ENCODE measurements around the gene GFRA4.
A peak's percentile ranks its signal among the peaks of the same experiment; 100 is the strongest.

The GFRA4 gene

DNA sequence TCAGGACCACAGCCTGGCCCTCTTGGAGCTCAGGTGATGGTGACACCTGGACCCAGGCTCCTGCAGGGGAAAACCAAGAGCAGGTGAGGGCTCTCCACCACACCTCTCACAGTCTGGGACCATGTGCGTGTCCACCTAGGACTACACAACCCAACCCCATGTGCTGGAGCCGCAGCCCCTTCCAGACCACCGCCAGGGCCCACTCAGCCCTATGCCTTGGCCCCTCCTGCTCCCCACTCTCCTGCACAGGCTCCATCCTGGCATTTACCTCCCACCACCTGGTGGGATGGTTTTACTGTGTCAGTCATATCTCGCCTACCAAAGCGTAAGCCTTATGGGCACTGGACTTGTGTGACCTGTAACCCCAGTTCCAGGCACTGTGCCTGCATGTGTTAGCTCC lies 31.7 kb upstream of the GFRA4 start:
- no peak for DNase-seq (ENCODE audit: low spot score)

DNA sequence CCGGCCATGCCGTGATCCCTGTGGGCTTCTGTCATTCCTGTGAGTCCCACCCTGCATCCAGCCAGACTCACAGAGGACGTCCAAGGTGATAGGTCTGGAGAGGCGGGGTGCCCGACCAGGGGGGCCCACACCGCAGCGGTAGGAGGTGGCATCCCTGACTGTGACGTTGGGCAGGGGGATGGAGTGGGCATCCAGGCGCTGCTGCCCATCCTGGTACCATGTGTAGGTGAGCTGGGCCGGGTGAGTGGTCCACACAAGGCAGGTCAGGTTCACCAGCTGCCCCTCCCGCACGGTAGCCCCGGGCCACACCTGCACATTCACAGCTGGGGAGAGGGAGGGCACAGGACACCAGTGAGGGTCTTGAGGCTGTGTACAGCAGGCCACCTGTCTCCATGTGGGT lies 30.2 kb upstream of the GFRA4 start:
- no peak for DNase-seq (ENCODE audit: low spot score)

DNA sequence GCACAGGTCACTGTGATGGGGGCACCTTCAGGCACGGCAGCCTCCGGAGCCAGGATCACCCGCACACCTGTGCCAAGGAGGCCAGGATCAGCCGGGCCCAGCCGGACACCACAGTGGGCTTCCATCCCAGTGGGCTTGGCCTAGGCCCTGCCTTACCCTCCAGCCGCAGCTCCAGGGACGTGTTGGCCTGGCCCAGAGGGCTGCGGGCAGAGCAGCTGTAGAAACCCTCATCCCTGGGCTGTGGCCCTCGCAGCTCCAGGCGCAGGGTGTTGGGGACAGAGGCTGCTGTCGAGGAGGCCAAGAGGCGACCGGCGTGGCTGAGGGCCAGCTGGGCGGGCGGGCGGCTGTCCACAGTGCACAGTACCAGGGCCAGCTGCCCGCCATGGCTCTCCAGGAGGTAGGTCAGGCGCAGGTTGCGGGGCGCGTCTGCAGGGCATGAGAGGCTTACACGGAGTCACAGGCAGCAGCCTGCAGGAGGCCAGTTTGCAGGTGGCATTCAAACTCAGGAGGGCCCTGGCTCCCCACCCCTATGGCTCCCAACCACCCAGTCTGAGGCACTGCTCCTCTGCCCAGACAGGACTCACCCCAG lies 29.6 kb upstream of the GFRA4 start:
- DNase-seq (ENCODE audit: low spot score): no peak

DNA sequence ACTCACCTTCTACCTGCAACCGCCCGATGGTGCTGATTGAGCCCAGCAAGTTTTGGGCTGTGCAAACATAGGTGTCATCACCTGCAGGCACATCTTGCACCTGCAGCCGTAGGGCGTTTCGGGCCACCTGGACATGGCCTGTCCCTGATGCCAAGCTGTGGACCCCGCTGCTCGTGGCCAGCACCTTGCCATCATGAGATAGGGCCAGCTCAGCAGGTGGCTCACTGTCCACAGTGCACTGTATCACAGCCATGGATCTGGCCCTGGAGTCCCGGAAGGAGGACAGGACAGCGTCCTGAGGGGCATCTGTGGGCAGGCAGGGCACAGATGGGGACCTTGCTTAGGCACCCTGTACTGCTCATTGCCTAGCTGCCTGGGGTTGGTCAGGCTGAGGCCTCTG lies 28.7 kb upstream of the GFRA4 start:
- DNase-seq (ENCODE audit: low spot score): no peak

GRCh38 chr20:3691306-3691705 lies 28.1 kb upstream of the GFRA4 start:
- DNase-seq (ENCODE audit: low spot score): no peak

DNA sequence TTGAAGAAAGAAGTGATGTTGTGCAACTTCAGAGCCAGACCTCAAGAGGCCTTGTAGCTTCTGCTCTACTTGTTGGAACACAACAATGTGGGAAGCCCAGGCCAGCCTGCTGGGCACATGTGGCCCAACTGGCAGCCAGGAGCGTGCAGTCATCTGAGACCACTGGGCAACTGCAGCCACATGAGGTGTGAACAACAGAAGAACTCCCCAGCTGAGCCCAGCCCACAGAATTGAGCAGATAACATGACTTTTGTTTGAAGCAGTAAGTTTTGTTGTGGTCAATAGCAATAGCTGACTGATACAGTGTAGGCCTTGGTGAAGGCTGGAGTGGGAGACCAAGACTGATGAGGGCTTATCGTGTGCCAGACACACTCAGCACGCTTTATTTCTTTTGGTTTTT lies 27.2 kb upstream of the GFRA4 start:
- DNase-seq (ENCODE audit: low spot score): no peak

DNA sequence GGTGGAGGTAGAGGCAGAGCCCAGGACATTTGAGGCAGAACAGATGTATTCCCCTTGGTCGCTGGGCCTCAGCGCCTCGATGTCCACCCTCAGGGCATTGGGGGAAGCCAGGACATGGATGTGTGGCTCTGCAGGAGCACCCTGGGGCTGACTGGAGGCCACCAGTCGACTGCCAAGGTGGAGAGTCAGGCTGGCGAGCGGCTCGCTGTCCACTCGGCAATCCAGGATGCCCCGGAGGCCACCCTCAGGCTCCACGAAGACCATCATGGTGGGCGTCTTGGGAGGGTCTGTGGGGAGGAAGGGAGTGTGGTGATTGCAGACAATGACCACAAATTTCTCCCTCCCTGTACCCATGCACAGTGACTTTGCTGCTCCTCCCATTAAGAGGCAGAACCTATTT lies 26.8 kb upstream of the GFRA4 start:
- DNase-seq (ENCODE audit: low spot score): no peak

DNA sequence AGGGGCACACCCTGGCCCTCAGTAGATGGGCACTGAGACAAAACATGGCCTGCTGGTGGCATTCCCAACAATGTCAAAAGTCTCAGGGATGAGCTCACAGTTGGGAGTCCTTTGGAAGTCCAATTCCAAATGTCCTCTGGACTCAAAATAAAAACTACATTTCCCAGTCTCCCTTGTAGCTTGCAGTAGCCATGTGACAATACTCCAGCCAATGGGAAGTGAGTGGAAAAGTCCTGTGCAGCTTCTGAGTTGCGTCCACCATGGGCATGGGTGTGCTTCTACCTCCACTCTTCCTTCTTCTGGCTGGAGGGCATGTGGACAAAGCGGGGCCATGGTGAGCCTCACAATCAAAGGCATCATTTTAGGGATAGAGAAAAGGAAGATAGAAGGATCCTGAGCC lies 24.5 kb upstream of the GFRA4 start:
- peak; percentile 21 for DNase-seq (ENCODE audit: low spot score)

- DNase-seq (ENCODE audit: low spot score): peak; percentile 73
Observed at GRCh38 chr20:3686867-3687321, 23.7 kb upstream of the GFRA4 start.

- no peak for DNase-seq (ENCODE audit: low spot score)
Observed at GRCh38 chr20:3686421-3686820, 23.2 kb upstream of the GFRA4 start.

GRCh38 chr20:3685341-3685740 lies 22.1 kb upstream of the GFRA4 start:
- no peak for DNase-seq (ENCODE audit: low spot score)

GRCh38 chr20:3681931-3682781 lies 19.0 kb upstream of the GFRA4 start, which contains the start of gene ADAM33:
Gene ADAM33, minus strand, starts transcription at chr20:3682010. Its CDS starts 6 bp downstream, at chr20:3682004.
- DNase-seq (ENCODE audit: low spot score): no peak

DNA sequence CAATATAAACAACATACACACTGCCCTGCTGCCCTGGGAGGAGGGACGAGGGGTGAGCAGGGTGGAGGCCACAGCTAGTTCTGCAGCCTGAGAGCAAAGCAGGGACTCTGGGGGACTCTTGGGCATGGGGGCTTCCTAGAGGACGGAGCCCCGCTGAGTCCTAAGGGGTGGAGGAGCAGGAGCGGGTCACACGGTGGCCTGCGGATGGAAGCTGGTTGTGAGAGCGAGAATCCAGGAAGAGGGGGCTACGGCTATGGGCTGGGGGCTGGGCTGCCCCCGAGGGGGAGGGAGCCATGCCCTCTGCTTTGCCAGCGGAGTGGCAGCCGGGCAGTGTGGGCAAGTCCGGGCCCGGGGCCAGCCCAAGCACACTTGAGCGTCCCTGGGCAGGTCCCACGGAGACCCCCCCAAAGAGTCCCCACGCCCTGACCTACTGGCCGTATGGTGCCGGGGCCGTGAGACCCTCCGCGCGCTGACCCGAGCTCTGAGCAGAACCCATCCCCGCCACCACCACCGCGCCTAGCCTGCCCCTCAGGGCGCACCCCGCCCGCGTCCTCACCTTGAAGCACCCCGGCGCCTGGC lies 18.2 kb upstream of the GFRA4 start:
- no peak for DNase-seq (ENCODE audit: low spot score)

DNA sequence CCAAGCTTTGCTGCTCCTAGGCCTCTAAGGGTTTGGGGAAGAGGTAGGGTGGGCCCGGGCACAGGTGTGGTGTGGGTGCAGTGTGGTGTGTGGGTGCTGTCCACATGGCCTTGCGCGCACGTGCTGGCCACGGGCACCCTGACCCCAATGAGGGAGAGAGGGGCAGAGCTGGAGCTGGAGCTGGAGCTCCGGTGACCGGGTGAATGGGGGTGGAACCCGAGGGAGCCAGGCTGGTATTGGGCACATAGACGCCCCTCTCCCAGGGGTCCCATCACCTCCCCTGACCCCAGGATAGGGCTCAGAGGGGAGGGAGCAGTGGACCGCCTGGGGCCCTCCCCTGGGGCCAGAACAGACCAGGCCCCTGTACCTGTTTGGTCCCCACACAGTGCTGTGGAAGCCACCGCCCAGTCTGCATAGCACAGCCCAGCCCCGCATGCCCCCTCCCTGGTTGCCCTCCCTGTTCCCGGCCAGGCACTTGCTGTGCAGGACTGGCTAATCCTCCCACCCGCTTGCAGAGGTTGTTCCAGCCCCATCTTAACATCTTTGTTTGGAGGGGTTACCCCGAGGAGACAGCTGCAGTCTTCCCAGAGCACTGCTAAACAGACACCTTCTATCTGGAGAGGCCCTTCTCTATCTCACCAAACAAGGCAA lies 17.6 kb upstream of the GFRA4 start:
- no peak for DNase-seq (ENCODE audit: low spot score)

- no peak for DNase-seq (ENCODE audit: low spot score)
Observed at GRCh38 chr20:3679749-3680700, 16.8 kb upstream of the GFRA4 start.

GRCh38 chr20:3678856-3679720 lies 15.9 kb upstream of the GFRA4 start:
- DNase-seq (ENCODE audit: low spot score): no peak

DNA sequence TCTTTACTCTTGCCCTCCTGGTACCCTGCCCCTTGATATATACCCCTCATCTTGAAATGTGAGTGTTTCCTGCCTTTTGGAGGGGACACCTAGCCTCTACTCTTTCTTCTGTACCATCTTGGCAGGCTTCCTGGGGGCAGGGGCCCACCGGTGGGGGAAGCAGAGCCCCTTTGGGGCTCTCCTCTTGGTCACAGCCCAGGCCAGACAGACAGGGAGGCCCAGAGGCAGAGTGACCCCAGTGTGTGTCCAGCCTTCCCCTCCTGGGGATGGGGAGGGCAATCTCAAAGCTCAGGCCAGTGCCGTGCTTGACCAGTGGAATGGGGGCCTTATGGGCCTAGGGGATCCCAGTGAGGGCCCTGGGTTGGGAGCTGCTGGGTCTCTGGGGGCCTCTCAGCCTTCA lies 15.0 kb upstream of the GFRA4 start:
- DNase-seq (ENCODE audit: low spot score): no peak

GRCh38 chr20:3677733-3678132 lies 14.5 kb upstream of the GFRA4 start:
- peak; percentile 51 for DNase-seq (ENCODE audit: low spot score)

- no peak for DNase-seq (ENCODE audit: low spot score)
Observed at GRCh38 chr20:3674995-3675900, 12.0 kb upstream of the GFRA4 start.
